ENCODE measurements around the gene TBC1D14. TPM values are rescaled to one million over a fixed set of nuclear protein-coding genes. Genes with fewer than 3 reads are reported as not detected.

The TBC1D14 gene
- total and polyA plus RNA-seq, 10 donors, result 13.7 to 114 (median 68.4) TPM

GRCh38 chr4:6962211-6963041, 52.8 kb downstream of the TBC1D14 start:
- intact Hi-C loops (cut with DNase I; ENCODE audit: low total_unique reads), result no loop called here
- Histone ChIP-seq H3K27me3 (replicated peaks in 1 of 7) (no peaks in the 10 kb centered on the region), H3K4me3 (peak overlapping the region in 1 of 8 donors; percentile 61), H3K27ac (peak overlapping the region in 4 of 8 donors; percentile 72 to 79 (median 76)), H3K9me3 (no peaks in the 10 kb centered on the region), H3K36me3 (peaks cover 0 to 14% (median 0%) of the 10 kb centered on the region in 6 donors), H3K4me1 (peaks cover 23 to 86% (median 51%) of the 10 kb centered on the region in 6 donors)
- TF ChIP-seq POLR2A (IDR thresholded peaks at IDR 0.05) (no peak), CTCF (IDR thresholded peaks at IDR 0.05 in 8 of 11, conservative IDR thresholded peaks at IDR 0.05 in 3 of 11) (no peak), POLR2AphosphoS5 (IDR thresholded peaks at IDR 0.05) (peak in 1 of 3 donors; percentile 36)
- no peak for DNase-seq
- WGBS, 5 donors, result 83 to 91% (median 84%) methylated on average over 14 to 17 of the region's 17 CpGs

GRCh38 chr4:6963139-6963611, 53.5 kb downstream of the TBC1D14 start:
- TF ChIP-seq POLR2A (IDR thresholded peaks at IDR 0.05) (no peak), POLR2AphosphoS5 (IDR thresholded peaks at IDR 0.05) (peak in 2 of 3 donors; percentile 10 to 63), CTCF (IDR thresholded peaks at IDR 0.05 in 8 of 11, conservative IDR thresholded peaks at IDR 0.05 in 3 of 11) (no peak)
- 49 to 65% (median 64%) methylated on average over 10 to 12 of the region's 12 CpGs for WGBS, 5 donors
- Histone ChIP-seq H3K27ac (peak overlapping the region in 7 of 8 donors; percentile 36 to 79 (median 74)), H3K36me3 (peaks cover 0 to 21% (median 6%) of the 10 kb centered on the region in 6 donors), H3K9me3 (no peaks in the 10 kb centered on the region), H3K4me3 (peak overlapping the region in 4 of 8 donors; percentile 2 to 61 (median 18)), H3K27me3 (replicated peaks in 1 of 7) (no peaks in the 10 kb centered on the region), H3K4me1 (peaks cover 23 to 91% (median 54%) of the 10 kb centered on the region in 6 donors)
- no peak for DNase-seq
- intact Hi-C loops (cut with DNase I; ENCODE audit: low total_unique reads), result no loop called here

- Histone ChIP-seq H3K36me3 (peaks cover 0 to 38% (median 7%) of the 10 kb centered on the region in 6 donors), H3K4me1 (peaks cover 23 to 94% (median 56%) of the 10 kb centered on the region in 6 donors), H3K4me3 (peak overlapping the region in 2 of 8 donors; percentile 31 to 61), H3K27me3 (replicated peaks in 1 of 7) (no peaks in the 10 kb centered on the region), H3K27ac (peak overlapping the region in 7 of 8 donors; percentile 58 to 79 (median 74)), H3K9me3 (no peaks in the 10 kb centered on the region)
- 64 to 74% (median 71%) methylated on average over 5 of the region's 5 CpGs for WGBS, 5 donors
- intact Hi-C loops (cut with DNase I; ENCODE audit: low total_unique reads), result no loop called here
- DNase-seq, result no peak
- TF ChIP-seq CTCF (IDR thresholded peaks at IDR 0.05 in 8 of 11, conservative IDR thresholded peaks at IDR 0.05 in 3 of 11), result no peak
- TF ChIP-seq POLR2A (IDR thresholded peaks at IDR 0.05), result no peak
- no peak for TF ChIP-seq POLR2AphosphoS5 (IDR thresholded peaks at IDR 0.05)
Measured at GRCh38 chr4:6964858-6965257, 55.2 kb downstream of the TBC1D14 start.

GRCh38 chr4:6965329-6965728, 55.7 kb downstream of the TBC1D14 start:
- Histone ChIP-seq H3K4me3 (no peak overlapping the region), H3K27ac (peak overlapping the region in 7 of 8 donors; percentile 58 to 79 (median 74)), H3K9me3 (no peaks in the 10 kb centered on the region), H3K4me1 (peaks cover 23 to 95% (median 58%) of the 10 kb centered on the region in 6 donors), H3K36me3 (peaks cover 0 to 41% (median 7%) of the 10 kb centered on the region in 6 donors), H3K27me3 (replicated peaks in 1 of 7) (no peaks in the 10 kb centered on the region)
- whole genome bisulfite sequencing, 5 donors, result 70 to 93% (median 88%) methylated on average over 3 of the region's 3 CpGs
- intact Hi-C loops (cut with DNase I; ENCODE audit: low total_unique reads), result no loop called here
- no peak for DNase-seq
- no peak for TF ChIP-seq CTCF (IDR thresholded peaks at IDR 0.05 in 8 of 11, conservative IDR thresholded peaks at IDR 0.05 in 3 of 11)
- no peak for TF ChIP-seq POLR2AphosphoS5 (IDR thresholded peaks at IDR 0.05)
- no peak for TF ChIP-seq POLR2A (IDR thresholded peaks at IDR 0.05)

Measured in spleen (tissue), 11 donors.